K562 (cell line): ENCODE results near the gene HEMK1. TPM values are rescaled to one million over a fixed set of nuclear protein-coding genes. Genes with fewer than 3 reads are reported as not detected.

Experiments used
- CREB5 ChIP-seq: fragments of 250-450 bp; sonication (Bioruptor Pico); IDR thresholded peaks from 2 replicates; pipeline ENCODE4 v1.5.0; 2020; ENCODE audit warnings: mild to moderate bottlenecking
- DLX4 ChIP-seq: fragments of 250-450 bp; sonication (Bioruptor Pico); IDR thresholded peaks from 2 replicates; pipeline ENCODE4 v1.6.1; 2021; ENCODE audit warnings: mild to moderate bottlenecking
- ID3 ChIP-seq, 2 experiments: fragments of 250-450 bp in 1 of 2; fragments of 450-650 bp in 1 of 2; sonication (Bioruptor Pico) in 1 of 2; IDR thresholded peaks; 2 replicates each; pipeline versions ENCODE4 v1.6.1 to v1.8.0; 2016 to 2021; ENCODE audit warnings: mild to moderate bottlenecking in 2 of 2, moderate library complexity in 2 of 2, missing compliant biosample characterization in 1 of 2, missing genetic modification characterization in 1 of 2
- PPARD ChIP-seq: fragments of 250-450 bp; sonication (Bioruptor Pico); IDR thresholded peaks from 2 replicates; pipeline ENCODE4 v1.8.0; 2022; ENCODE audit warnings: inconsistent platforms, mild to moderate bottlenecking, moderate library complexity
- SIN3A ChIP-seq, 2 experiments: fragments of 150-350 bp in 1 of 2; IDR thresholded peaks; 2 replicates each; pipeline ENCODE4 v1.6.1; 2011 to 2016; ENCODE audit warnings: borderline replicate concordance in 2 of 2, low read depth in 2 of 2, low read length in 2 of 2, mild to moderate bottlenecking in 2 of 2, moderate library complexity in 2 of 2; ENCODE audit not compliant: control insufficient read depth in 1 of 2
- SP1 ChIP-seq: sonication (generic); formaldehyde crosslinking; IDR thresholded peaks from 2 replicates; pipeline ENCODE4 v1.8.1; 2022; ENCODE audit warnings: mild to moderate bottlenecking, missing genetic modification reagents
- SRSF3 ChIP-seq: fragments of 200-400 bp; formaldehyde crosslinking; IDR thresholded peaks from 2 replicates; pipeline ENCODE4 v1.6.1; 2016; ENCODE audit warnings: mild to moderate bottlenecking, low read length, moderate library complexity; ENCODE audit not compliant: insufficient read depth
- TBP ChIP-seq: optimal IDR thresholded peaks from 2 replicates; pipeline ENCODE3; 2011; ENCODE audit warnings: low read depth, low read length, improper control_type of control experiment
- ZNF280A ChIP-seq: fragments of 450-650 bp; IDR thresholded peaks from 2 replicates; pipeline ENCODE4 v1.6.1; 2018; ENCODE audit warnings: mild to moderate bottlenecking, low read depth; ENCODE audit not compliant: partially characterized antibody
- ZNF318 ChIP-seq, 2 experiments: fragments of 450-650 bp; IDR thresholded peaks; 2 replicates each; pipeline ENCODE4 v1.6.1; 2016; ENCODE audit warnings: mild to moderate bottlenecking in 2 of 2, borderline replicate concordance in 1 of 2, low read depth in 1 of 2, moderate library complexity in 1 of 2
- polyA plus RNA-seq, 8 experiments: library from polyadenylated mRNA; depleted of rRNA in 4 of 8; stranded (reverse) in 5 of 8; unstranded in 3 of 8; fragments of >200 nt; fragmentation: Nextera tagmentation in 2 of 8; fragmentation: Illumina TruSeq in 1 of 8; extraction: Ambion mirVana in 2 of 8; extraction: Trizol in 1 of 8; gene quantifications; 2 replicates each; pipeline versions ENCODE4 v1.2.1 to v1.2.3, GENCODE V29; 2011 to 2014; ENCODE audit warnings: inconsistent platforms in 1 of 8, missing spikeins in 1 of 8
- total RNA-seq, 7 experiments: library from RNA; depleted of rRNA in 6 of 7; stranded (reverse); fragments of >200 nt in 6 of 7; fragmentation: Illumina TruSeq in 2 of 7; extraction: Trizol in 2 of 7; gene quantifications; 2 replicates each; pipeline versions ENCODE4 v1.2.1 to v1.2.3, GENCODE V29; 2011 to 2021; ENCODE audit warnings: low replicate concordance in 1 of 7

The HEMK1 gene
- total and polyA plus RNA-seq, 9 of the 15 experiments (the other 6 are each of a cell fraction or from before 2014, with no cell fraction given), result 2.0 to 16.8 (median 11.4) TPM

GRCh38 chr3:50607271-50608091, 38.2 kb downstream of the HEMK1 start (continued):
- TF ChIP-seq CREB5 (CRISPR knock-in tag) (no peak), ZNF318 (IDR thresholded peaks at IDR 0.05; ENCODE audit: borderline replicate concordance in 1 of 2, low read depth in 1 of 2) (no peak), SP1 (CRISPR knock-in tag) (no peak), ID3 (CRISPR knock-in tag; IDR thresholded peaks at IDR 0.05) (no peak), ID3 (tag; IDR thresholded peaks at IDR 0.05) (no peak), PPARD (no peak), ZNF280A (no peak), SRSF3 (no peak), TBP (no peak), SIN3A (IDR thresholded peaks at IDR 0.05; ENCODE audit: borderline replicate concordance in 2 of 2, control insufficient read depth in 1 of 2, low read depth in 2 of 2, low read length in 2 of 2) (0 out of 4 replicates have a peak, but pooled peaks of 1 of the 2 experiments have one; percentile 19), DLX4 (CRISPR knock-in tag) (no peak)
